Nucleus accumbens (tissue), 56 donors: ENCODE measurements around the gene TXNDC2.
"Not testable (repeated sequence)": the region's sequence is repeated elsewhere in the genome, so short reads cannot be mapped to it uniquely, and the experiment has no call there.

ENCODE experiments used
- DNase-seq, 56 donors: peaks; one replicate each; lab custom pipeline; 2025; lab: John Stamatoyannopoulos, UW

The TXNDC2 gene

DNA sequence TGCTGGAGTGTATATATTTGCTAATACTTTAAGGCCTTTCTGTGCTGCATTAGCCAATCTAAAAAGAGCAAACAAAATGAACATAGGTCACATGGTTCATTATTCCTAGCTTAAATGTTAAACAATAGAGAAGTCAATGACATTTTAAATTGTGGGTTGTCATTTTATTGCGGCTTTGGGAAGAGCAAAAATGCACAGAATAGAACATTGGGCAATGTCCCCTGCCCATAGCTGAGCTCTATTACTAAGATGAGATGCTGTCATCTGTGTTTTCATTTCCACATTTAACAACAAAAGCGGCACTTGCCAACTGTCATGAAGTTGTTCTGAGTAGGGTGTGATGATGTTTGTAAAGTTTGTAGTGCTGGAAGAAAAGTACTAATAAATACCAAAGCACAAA is 24.9 kb downstream of the TXNDC2 start:
- DNase-seq: no peak

DNA sequence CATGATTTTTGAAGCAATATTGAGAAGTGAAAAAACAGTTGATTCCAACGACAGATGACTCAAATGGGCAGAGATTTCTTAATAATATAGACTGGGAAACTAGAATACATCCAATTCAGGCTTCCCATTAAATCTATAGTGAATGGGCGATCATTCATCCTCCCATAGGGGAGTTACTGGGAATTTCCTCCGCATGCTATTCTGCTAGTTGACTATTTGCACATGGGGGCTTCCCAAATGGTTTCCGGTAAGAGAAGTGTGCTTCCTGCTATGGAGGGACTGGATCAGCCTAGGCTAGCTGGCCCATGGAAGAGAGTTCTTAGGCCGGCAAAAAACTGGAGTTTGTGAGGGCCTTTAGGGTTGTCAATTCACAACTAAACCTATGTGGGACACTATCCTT is 25.5 kb downstream of the TXNDC2 start:
- DNase-seq: no peak

DNA sequence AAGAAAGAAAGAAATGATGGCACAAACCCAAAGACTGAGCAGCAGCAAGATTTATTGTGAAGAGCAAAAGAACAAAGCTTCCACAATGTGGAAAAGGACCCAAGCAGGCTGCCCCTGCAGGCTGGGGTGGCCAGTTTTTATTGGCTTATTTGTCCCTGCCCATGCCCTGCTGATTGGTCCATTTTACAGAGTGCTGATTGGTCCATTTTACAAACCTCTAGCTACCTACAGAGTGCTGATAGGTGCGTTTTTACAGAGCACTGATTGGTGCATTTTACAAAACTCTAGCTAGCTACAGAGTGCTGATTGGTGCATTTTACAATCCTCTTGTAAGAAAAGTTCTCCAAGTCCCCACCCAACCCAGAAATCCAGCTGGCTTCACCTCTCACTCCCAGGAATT is 26.5 kb downstream of the TXNDC2 start:
- not testable (repeated sequence) for DNase-seq

DNA sequence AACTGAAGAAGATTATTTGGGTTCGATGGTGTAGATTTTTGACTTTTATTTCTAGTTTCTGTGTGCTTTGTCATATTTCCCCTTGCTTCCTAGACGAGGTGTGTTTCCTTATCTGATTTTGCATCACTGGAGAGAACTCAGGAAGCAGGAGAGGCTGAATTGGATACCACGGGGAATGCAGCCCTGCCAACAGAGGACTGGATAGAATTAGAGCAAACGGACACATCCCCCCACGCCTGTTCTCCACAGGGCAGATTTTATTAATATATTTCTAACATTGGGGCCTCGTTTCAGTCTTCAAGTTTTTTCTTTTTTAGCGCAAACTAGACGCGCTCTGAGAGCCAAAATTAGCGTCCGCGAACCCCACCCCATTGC is 27.4 kb downstream of the TXNDC2 start:
- no peak for DNase-seq

DNA sequence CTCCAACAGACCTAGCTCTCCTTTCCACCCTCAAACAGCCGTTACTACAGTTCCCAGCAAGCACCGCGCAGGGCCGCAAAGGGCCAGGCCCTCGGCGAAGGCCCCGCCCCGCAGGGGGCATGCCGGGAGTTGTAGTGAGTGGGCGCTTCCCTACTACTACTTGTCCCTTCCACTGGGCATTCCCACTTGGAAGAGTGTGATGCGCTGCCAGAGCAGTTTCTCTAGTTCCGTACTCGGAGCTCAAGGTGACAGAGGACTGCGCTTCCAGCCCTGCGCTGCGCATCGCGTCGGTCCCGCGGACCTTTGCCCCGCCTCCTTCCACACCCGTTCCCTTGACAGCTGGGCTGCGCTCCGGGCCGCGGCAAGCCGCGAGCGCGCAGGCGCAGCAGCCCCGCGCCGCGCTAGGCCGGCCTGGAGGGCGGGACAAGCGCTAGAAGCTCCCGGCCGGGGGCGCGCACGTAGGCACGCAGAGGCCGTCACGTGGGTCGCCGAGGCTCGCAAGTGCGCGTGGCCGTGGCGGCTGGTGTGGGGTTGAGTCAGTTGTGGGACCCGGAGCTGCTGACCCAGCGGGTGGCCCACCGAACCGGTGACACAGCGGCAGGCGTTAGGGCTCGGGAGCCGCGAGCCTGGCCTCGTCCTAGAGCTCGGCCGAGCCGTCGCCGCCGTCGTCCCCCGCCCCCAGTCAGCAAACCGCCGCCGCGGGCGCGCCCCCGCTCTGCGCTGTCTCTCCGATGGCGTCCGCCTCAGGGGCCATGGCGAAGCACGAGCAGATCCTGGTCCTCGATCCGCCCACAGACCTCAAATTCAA is 28.0 kb downstream of the TXNDC2 start, which contains the start of gene VAPA:
TSS of gene VAPA (plus strand) at position 491 of the 808 bp plus-strand sequence. CDS start at position 732, 241 bp downstream.
- peak; percentile 75 to 99 (median 97) for DNase-seq

- DNase-seq: peak in 1 of 56 donors; percentile 28
These were observed 28.5 kb downstream of the TXNDC2 start for GRCh38 chr18:9914334-9914583.

- peak in 43 of 56 donors; percentile 2 to 61 (median 25) for DNase-seq
These were observed 29.0 kb downstream of the TXNDC2 start for GRCh38 chr18:9914584-9915290.

GRCh38 chr18:9915291-9916076 is 29.7 kb downstream of the TXNDC2 start:
- DNase-seq: no peak

DNA sequence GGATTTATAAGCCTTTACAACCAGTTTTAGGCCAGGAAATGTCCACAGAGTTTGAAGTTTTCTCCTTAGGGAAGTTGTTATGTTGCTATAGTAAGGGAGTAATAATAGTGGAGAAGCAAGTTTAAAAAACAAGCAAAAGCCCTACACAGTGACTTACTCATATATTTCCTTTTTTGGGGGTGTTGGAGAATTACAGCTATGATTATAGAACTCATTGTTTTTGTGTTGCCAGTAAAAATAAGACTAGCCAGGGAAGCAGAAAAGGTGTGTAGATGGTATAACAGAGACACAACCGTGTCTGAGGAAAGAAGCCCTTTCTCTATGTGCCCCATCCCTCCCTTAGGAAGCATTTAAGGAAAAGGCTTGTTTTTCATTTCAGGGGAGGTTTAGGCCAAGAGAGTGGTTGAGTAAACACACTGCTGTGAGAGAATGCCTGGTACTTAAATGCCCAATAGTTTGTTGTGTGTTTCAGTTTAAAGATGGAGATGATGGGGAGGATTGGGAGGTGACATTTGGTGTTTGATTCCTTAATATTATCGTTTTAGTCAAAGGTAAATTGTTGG is 30.4 kb downstream of the TXNDC2 start:
- DNase-seq: no peak

DNA sequence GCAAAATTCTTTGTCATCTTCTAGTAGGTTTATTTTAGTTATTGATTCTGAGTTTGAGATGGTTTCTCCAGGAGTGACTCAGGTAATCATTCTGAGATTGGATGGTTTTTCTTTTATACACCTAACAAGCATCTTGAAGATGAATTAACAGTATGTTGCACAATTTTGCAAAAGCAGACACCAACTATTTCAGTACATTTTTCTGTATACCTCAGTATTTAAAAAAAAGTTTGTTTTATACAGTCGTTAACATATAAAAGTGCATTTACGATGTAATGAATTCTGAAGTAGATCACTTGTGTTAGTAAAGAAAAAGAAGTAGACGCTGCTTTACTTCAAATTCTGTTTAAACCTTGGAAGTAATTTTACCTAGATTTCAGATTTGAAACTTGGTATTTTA is 31.0 kb downstream of the TXNDC2 start:
- no peak for DNase-seq

- no peak for DNase-seq
These were observed 32.4 kb downstream of the TXNDC2 start for GRCh38 chr18:9918016-9918680.

DNA sequence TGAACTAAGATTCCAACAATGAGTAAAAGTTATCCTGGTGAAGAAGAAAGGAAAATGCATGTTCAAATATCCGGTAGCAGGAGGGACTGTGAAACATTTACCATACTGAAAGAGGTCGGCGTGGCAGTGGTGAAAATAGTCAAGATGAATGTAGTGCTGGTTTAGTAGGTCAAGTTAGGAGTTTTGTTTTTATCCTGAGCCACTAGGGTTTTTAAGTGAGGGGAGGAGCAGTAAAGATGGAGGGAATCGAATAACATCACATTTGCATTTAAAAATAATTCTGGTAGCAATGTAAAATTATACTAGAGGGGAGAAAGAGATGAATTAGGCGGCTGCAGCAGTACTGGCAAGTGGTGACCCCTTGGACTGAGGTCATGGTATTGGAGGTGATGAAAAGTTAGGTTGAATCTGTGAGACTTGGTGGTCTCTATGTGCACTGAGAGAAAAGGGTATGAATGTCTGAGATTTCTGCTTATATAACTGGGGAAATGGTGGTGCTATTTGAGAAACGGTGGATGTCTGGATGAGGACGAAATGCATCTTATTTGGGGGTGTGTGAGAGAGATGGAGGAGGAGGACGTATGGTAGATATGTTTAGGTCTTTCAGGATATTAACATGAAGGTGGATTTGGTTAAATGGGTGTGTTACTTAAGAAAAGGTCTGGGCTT is 33.9 kb downstream of the TXNDC2 start:
- DNase-seq: no peak

DNA sequence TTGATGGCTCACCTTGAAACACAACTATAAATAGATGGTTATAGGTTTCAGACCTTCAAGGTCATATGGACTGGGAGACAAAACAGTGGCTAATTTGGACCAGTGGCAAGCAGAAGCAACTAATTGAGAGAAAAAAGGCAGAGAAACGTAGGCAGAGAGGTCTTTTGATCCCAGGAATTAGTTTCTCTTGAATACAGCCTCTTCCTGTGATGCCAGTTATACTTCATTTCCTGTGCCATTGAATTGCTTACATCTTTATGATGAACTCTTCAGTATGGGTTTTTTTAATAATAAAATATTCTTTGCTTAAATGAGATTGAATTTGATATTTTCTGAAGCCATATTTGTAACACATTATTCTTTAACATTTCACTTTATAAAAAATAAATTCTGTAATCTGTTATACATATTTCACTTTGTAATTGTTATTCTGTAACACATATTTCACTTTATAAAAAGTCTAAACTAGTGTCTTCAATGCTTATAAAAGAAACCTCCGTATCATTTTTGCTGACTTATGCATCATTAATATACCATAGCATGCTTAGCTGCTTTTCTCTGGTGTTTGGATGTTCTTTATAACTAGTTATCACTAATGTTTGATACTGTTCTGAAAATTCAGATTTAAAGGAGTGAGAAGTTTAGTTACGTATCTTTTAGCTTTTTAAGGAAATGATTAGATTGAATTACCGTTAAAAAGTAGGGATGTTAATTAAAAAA is 37.0 kb downstream of the TXNDC2 start:
- DNase-seq: no peak

DNA sequence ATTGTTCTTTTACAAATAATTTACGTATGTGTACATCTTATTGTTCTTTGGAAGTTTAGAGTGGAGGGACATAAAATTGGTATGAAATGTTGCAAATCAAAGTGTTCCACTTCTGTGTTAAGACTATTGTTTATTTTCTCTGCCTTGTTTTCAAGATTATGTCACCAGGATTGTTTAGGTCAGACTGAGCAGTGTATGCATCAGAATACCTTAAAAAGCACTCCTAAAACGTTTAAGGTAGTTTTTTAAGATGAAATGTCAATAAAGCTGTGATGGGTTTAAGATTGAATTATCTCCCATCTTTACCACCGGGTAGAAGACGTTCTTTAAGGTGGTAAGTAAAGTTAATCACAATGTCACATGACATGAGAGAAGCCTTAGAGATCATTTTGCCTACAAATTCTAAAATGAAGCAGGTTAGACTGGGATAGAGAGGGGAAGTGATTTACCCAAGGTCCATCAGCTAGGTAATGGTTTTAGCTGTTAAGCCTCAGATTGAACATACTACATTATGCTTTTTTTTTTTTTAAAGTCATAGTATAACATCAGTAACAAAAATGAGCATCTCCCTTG is 38.7 kb downstream of the TXNDC2 start:
- DNase-seq: no peak

DNA sequence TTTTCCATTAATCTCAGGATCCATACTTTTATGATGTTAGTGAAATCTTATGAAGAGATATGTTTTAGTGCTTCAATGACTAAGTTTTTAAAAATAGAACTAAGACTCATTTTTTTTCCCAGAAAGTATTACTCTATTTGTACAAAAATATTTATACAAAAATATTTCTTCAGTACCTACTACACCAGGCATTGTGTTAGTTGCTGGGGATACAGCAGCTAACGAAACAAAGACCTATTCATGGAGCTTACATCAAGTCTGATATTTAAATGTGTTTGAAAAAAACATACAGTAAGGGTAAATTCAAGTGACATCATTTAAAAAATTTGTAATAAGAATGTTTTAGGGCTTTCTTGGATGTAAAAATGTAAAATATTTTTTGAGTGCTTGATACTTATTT is 39.6 kb downstream of the TXNDC2 start:
- no peak for DNase-seq

DNA sequence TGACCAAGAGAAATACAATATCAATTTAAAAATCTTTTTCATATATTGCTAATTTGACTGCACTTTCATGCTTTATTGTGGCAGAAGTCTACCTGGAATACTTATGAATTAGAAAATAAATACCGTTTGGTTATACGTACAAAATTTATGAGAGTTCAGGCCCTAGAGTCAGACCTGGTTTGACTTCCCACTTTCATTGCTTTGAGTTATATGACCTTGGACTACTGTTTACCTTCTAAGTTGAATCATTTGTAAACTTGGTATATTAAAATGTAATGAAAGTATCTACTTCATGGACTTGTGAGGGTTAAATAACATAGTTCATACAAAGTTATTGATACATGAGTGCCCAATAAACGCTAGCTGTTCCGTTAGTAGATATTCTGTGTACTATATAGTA is 40.0 kb downstream of the TXNDC2 start:
- DNase-seq: no peak

DNA sequence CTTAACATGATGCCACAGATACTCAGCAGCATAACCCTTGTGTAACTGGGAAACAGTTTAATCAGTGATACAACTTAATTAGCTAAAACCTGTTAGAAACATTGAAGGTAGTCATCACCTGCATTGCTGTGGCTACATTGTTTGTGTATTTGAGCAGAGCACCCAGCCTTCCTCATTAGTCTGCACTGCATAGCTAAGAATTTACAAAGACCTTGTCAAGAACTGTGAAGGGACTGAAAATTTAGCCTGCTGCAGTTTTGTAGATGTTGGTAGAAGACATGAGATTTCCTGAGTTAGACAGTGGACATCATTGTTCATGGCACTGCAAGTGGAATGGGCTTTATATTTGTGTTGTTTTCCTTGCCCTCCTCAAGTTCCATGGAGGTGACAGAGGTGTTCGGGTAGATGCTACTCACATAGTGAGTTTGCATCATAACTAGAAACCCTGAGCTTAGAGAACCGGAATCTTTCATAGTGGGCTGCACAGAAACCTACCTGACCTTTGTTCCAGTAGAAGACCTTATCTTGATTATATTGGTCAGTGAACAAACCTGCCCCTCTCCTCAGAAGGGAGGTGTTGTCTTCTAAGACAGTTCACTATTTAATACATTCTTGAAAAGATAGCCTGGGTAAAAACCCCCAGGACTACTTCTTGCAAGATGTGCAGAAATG is 40.6 kb downstream of the TXNDC2 start:
- DNase-seq: no peak

GRCh38 chr18:9926977-9927376 is 41.2 kb downstream of the TXNDC2 start:
- no peak for DNase-seq
